Esophagus squamous epithelium (tissue), 4 donors: ENCODE measurements around the gene MAML3.

ENCODE experiments used
- POLR2A ChIP-seq, 4 donors: fragments of 450-650 bp; IDR thresholded peaks; one replicate each; pipeline ENCODE4 v1.6.1; 2017; ENCODE audit warnings: antibody characterized with exemption in 4 of 4, mild to moderate bottlenecking in 4 of 4, moderate library complexity in 3 of 4
- TF ChIP-seq, protein P1 (sequence below), 6 experiments: fragments of 450-650 bp in 4 of 6; fragments of 200-600 bp in 2 of 6; sonication (generic) in 2 of 6; IDR thresholded peaks; one replicate each; pipeline ENCODE4 v1.5.1; 2016 to 2019; ENCODE audit warnings: antibody characterized with exemption in 6 of 6, mild to moderate bottlenecking in 4 of 6, moderate library complexity in 4 of 6

DNA sequence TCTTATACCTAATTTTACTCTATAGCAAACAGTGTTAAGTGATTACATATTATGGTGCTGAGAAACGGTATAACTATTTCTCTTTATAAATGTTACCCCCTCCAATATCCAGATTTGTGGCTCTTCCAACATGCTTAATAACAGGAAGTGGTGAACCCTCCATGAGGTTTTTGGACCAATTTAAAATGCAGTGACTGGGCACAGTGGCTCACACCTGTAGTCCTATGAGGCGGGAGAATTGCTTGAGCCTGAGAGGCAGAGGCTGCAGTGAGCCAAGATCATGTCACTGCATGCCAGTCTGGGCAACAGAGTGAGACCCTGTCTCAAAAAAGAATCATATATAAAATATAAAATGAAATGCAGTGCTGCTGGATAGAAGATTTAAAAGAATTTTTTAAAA lies 351.1 kb downstream of the MAML3 start:
- TF ChIP-seq, protein P1, sequence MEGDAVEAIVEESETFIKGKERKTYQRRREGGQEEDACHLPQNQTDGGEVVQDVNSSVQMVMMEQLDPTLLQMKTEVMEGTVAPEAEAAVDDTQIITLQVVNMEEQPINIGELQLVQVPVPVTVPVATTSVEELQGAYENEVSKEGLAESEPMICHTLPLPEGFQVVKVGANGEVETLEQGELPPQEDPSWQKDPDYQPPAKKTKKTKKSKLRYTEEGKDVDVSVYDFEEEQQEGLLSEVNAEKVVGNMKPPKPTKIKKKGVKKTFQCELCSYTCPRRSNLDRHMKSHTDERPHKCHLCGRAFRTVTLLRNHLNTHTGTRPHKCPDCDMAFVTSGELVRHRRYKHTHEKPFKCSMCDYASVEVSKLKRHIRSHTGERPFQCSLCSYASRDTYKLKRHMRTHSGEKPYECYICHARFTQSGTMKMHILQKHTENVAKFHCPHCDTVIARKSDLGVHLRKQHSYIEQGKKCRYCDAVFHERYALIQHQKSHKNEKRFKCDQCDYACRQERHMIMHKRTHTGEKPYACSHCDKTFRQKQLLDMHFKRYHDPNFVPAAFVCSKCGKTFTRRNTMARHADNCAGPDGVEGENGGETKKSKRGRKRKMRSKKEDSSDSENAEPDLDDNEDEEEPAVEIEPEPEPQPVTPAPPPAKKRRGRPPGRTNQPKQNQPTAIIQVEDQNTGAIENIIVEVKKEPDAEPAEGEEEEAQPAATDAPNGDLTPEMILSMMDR (IDR thresholded peaks at IDR 0.05), result no peak
- no peak for TF ChIP-seq POLR2A (IDR thresholded peaks at IDR 0.05)
